GM23338 (cell line): ENCODE data around the gene PCSK1. TPM values are rescaled to one million over a fixed set of nuclear protein-coding genes. Genes with fewer than 3 reads are reported as not detected.

ENCODE experiments used
- ATAC-seq: fragments of 200-7000 bp; cut with Tn5 transposase; 3 replicates; pipeline ENCODE4 v1.9.1; 2020
- DNase-seq: peaks from one replicate; pipeline ENCODE4 v3.0.0-alpha.2; 2015; ENCODE audit warnings: low spot score
- H2AFZ ChIP-seq: fragments of 200-600 bp; sonication (generic); 2 replicates; pipeline ENCODE4 v1.8.0; 2016; ENCODE audit warnings: antibody characterized with exemption, mild to moderate bottlenecking, moderate library complexity
- H3F3A ChIP-seq: fragments of 200-600 bp; sonication (generic); replicated peaks from 2 replicates; pipeline ENCODE4 v1.8.0; 2017; ENCODE audit warnings: antibody characterized with exemption, mixed run types, low read depth
- H3K27ac ChIP-seq: fragments of 200-600 bp; sonication (generic); 2 replicates; pipeline ENCODE4 v1.6.1; 2016; ENCODE audit warnings: low read depth
- H3K27me3 ChIP-seq: fragments of 200-600 bp; sonication (generic); 2 replicates; pipeline ENCODE4 v1.8.0; 2016; ENCODE audit warnings: mild to moderate bottlenecking, mixed run types, moderate library complexity; ENCODE audit not compliant: insufficient read depth
- H3K36me3 ChIP-seq: fragments of 200-600 bp; sonication (generic); 2 replicates; pipeline ENCODE4 v1.8.0; 2016; ENCODE audit warnings: mild to moderate bottlenecking; ENCODE audit not compliant: insufficient read depth
- H3K4me1 ChIP-seq: fragments of 200-600 bp; sonication (generic); 2 replicates; pipeline ENCODE4 v1.8.0; 2016; ENCODE audit warnings: mild to moderate bottlenecking, moderate library complexity; ENCODE audit not compliant: insufficient read depth
- H3K4me2 ChIP-seq: fragments of 200-600 bp; sonication (generic); 2 replicates; pipeline ENCODE4 v1.7.1; 2017; ENCODE audit warnings: mixed run types
- H3K4me3 ChIP-seq: fragments of 200-600 bp; sonication (generic); 2 replicates; pipeline ENCODE4 v1.6.1; 2016; ENCODE audit warnings: mixed run types
- H3K79me2 ChIP-seq: fragments of 200-600 bp; sonication (generic); replicated peaks from 2 replicates; pipeline ENCODE4 v1.8.0; 2017; ENCODE audit warnings: mild to moderate bottlenecking; ENCODE audit not compliant: insufficient read depth
- H3K9me2 ChIP-seq: fragments of 200-600 bp; sonication (generic); 2 replicates; pipeline ENCODE4 v1.8.0; 2017; ENCODE audit not compliant: insufficient read depth
- H4K20me1 ChIP-seq: fragments of 200-600 bp; sonication (generic); replicated peaks from 2 replicates; pipeline ENCODE4 v1.8.0; 2017; ENCODE audit warnings: mild to moderate bottlenecking; ENCODE audit not compliant: insufficient read depth
- H3K27ac Mint-ChIP-seq: 2 replicates; pipeline ENCODE4 v1.8.0; 2020; ENCODE audit warnings: inconsistent platforms, mild to moderate bottlenecking, moderate library complexity, mixed read lengths
- H3K27me3 Mint-ChIP-seq: 3 replicates; pipeline ENCODE4 v1.8.0; 2022; ENCODE audit warnings: low read depth, mild to moderate bottlenecking, moderate library complexity, mixed read lengths, inconsistent platforms; ENCODE audit not compliant: insufficient read depth, poor library complexity
- H3K36me3 Mint-ChIP-seq: 3 replicates; pipeline ENCODE4 v1.8.0; 2021; ENCODE audit warnings: low read depth, mild to moderate bottlenecking, inconsistent platforms, moderate library complexity, mixed read lengths
- H3K4me1 Mint-ChIP-seq: 3 replicates; pipeline ENCODE4 v1.8.0; 2020; ENCODE audit warnings: mild to moderate bottlenecking, inconsistent platforms, mixed read lengths
- H3K4me3 Mint-ChIP-seq: 3 replicates; pipeline ENCODE4 v1.8.0; 2021; ENCODE audit warnings: moderate library complexity, mild to moderate bottlenecking, inconsistent platforms, mixed read lengths
- H3K9me3 Mint-ChIP-seq: 3 replicates; pipeline ENCODE4 v1.8.0; 2020; ENCODE audit warnings: moderate library complexity, mild to moderate bottlenecking, inconsistent platforms, mixed read lengths
- CREB1 ChIP-seq: fragments of 250-450 bp; sonication (Bioruptor Pico); IDR thresholded peaks from 2 replicates; pipeline ENCODE4 v1.5.0; 2020; ENCODE audit warnings: low read depth, mild to moderate bottlenecking, moderate library complexity
- EZH2 ChIP-seq: fragments of 200-600 bp; sonication (generic); IDR thresholded peaks from one replicate; pipeline ENCODE4 v1.8.0; 2017; ENCODE audit warnings: antibody characterized with exemption, mild to moderate bottlenecking, low read depth; ENCODE audit not compliant: unreplicated experiment
- EZH2phosphoT487 ChIP-seq: fragments of 200-600 bp; sonication (generic); IDR thresholded peaks from one replicate; pipeline ENCODE4 v1.8.1; 2018; ENCODE audit warnings: antibody characterized with exemption; ENCODE audit not compliant: unreplicated experiment
- JUNB ChIP-seq: IDR thresholded peaks from one replicate; pipeline ENCODE4 v1.6.1; 2016; ENCODE audit warnings: antibody characterized with exemption; ENCODE audit not compliant: unreplicated experiment
- POLR2AphosphoS5 ChIP-seq: IDR thresholded peaks from 2 replicates; pipeline ENCODE4 v1.6.1; 2016; ENCODE audit warnings: antibody characterized with exemption, low read depth
- ZNF114 ChIP-seq: fragments of 250-450 bp; sonication (Bioruptor Pico); IDR thresholded peaks from 2 replicates; pipeline ENCODE4 v1.5.0; 2020; ENCODE audit warnings: mild to moderate bottlenecking, moderate library complexity
- ZNF331 ChIP-seq: fragments of 250-450 bp; sonication (Bioruptor Pico); IDR thresholded peaks from 2 replicates; pipeline ENCODE4 v1.5.0; 2020; ENCODE audit warnings: low read depth, mild to moderate bottlenecking, moderate library complexity
- polyA plus RNA-seq: library from polyadenylated mRNA; unstranded; fragments of >200 nt; fragmentation: Nextera tagmentation; extraction: Ambion mirVana; gene quantifications from 2 replicates; pipeline ENCODE4 v1.2.1, GENCODE V29; 2016
- total RNA-seq: library from RNA; depleted of rRNA; stranded (reverse); fragments of >200 nt; shearing (Covaris generic); gene quantifications from 2 replicates; pipeline ENCODE4 v1.2.3, GENCODE V29; 2014
- TF ChIP-seq, protein P1 (sequence below): fragments of 250-450 bp; sonication (Bioruptor Pico); IDR thresholded peaks from 2 replicates; pipeline ENCODE4 v1.5.0; 2020; ENCODE audit warnings: mild to moderate bottlenecking, moderate library complexity
- TF ChIP-seq, protein P2 (sequence below), 2 experiments: fragments of 200-600 bp in 1 of 2; sonication (generic) in 1 of 2; conservative IDR thresholded peaks; 2 replicates each; pipeline versions ENCODE4 v1.5.1 to v1.6.1; 2016 to 2017; ENCODE audit warnings: antibody characterized with exemption in 2 of 2, low read depth in 2 of 2, mild to moderate bottlenecking in 2 of 2, moderate library complexity in 1 of 2
- TF ChIP-seq, protein P3 (sequence below): IDR thresholded peaks from one replicate; pipeline ENCODE4 v1.6.1; 2018; ENCODE audit warnings: antibody characterized with exemption; ENCODE audit not compliant: unreplicated experiment
- TF ChIP-seq, protein P4 (sequence below): IDR thresholded peaks from 2 replicates; pipeline ENCODE4 v1.6.1; 2016; ENCODE audit warnings: antibody characterized with exemption

Gene PCSK1
- total and polyA plus RNA-seq, 2 experiments from 2014 or later: 2.3 to 2.7 TPM

DNA sequence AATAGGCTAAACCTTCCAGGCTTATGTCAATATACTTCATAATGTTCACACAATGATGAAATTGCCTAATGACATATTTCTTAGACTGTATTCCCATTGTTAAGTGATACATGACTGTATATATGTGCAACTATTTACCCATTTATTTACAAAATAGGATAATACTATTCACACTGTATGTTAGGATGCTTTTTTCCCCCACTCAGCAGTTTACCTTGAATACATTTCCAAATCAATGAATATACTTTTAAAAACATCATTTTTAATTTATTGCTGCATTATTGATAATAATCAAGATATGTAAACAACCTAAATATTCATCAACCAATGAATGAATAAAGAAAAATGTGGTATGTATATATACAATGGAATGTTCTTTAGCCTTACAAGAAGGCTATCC lies 55.5 kb downstream of the PCSK1 start (continued):
- TF ChIP-seq, protein P1, sequence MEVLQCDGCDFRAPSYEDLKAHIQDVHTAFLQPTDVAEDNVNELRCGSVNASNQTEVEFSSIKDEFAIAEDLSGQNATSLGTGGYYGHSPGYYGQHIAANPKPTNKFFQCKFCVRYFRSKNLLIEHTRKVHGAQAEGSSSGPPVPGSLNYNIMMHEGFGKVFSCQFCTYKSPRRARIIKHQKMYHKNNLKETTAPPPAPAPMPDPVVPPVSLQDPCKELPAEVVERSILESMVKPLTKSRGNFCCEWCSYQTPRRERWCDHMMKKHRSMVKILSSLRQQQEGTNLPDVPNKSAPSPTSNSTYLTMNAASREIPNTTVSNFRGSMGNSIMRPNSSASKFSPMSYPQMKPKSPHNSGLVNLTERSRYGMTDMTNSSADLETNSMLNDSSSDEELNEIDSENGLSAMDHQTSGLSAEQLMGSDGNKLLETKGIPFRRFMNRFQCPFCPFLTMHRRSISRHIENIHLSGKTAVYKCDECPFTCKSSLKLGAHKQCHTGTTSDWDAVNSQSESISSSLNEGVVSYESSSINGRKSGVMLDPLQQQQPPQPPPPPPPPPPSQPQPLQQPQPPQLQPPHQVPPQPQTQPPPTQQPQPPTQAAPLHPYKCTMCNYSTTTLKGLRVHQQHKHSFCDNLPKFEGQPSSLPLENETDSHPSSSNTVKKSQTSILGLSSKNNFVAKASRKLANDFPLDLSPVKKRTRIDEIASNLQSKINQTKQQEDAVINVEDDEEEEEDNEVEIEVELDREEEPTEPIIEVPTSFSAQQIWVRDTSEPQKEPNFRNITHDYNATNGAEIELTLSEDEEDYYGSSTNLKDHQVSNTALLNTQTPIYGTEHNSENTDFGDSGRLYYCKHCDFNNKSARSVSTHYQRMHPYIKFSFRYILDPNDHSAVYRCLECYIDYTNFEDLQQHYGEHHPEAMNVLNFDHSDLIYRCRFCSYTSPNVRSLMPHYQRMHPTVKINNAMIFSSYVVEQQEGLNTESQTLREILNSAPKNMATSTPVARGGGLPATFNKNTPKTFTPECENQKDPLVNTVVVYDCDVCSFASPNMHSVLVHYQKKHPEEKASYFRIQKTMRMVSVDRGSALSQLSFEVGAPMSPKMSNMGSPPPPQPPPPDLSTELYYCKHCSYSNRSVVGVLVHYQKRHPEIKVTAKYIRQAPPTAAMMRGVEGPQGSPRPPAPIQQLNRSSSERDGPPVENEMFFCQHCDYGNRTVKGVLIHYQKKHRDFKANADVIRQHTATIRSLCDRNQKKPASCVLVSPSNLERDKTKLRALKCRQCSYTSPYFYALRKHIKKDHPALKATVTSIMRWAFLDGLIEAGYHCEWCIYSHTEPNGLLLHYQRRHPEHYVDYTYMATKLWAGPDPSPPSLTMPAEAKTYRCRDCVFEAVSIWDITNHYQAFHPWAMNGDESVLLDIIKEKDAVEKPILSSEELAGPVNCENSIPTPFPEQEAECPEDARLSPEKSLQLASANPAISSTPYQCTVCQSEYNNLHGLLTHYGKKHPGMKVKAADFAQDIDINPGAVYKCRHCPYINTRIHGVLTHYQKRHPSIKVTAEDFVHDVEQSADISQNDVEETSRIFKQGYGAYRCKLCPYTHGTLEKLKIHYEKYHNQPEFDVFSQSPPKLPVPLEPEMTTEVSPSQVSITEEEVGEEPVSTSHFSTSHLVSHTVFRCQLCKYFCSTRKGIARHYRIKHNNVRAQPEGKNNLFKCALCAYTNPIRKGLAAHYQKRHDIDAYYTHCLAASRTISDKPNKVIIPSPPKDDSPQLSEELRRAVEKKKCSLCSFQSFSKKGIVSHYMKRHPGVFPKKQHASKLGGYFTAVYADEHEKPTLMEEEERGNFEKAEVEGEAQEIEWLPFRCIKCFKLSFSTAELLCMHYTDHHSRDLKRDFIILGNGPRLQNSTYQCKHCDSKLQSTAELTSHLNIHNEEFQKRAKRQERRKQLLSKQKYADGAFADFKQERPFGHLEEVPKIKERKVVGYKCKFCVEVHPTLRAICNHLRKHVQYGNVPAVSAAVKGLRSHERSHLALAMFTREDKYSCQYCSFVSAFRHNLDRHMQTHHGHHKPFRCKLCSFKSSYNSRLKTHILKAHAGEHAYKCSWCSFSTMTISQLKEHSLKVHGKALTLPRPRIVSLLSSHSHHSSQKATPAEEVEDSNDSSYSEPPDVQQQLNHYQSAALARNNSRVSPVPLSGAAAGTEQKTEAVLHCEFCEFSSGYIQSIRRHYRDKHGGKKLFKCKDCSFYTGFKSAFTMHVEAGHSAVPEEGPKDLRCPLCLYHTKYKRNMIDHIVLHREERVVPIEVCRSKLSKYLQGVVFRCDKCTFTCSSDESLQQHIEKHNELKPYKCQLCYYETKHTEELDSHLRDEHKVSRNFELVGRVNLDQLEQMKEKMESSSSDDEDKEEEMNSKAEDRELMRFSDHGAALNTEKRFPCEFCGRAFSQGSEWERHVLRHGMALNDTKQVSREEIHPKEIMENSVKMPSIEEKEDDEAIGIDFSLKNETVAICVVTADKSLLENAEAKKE: no peak
- no peak for TF ChIP-seq EZH2phosphoT487

DNA sequence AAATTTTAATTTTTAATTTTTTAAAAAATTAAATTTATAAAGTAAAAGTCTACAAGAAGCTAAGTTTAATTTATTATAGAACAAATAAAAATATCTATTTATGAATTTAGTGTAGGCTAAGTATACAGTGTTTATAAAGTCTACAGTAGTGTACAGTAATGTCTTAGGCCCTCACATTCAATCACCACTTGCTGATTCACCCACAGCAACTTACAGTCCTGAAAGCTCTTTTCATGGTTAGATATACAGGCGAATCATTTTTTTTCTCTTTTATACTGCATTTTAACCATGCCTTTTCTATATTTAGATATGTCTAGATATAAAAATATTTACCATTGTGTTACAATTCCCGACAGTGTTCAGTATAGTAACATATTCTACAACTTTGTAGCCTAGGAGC lies 55.9 kb downstream of the PCSK1 start:
- H3K4me2 ChIP-seq: no peak overlapping the region
- TF ChIP-seq JUNB (no peak), CREB1 (CRISPR knock-in tag) (no peak), EZH2 (no peak), ZNF114 (CRISPR knock-in tag) (no peak), ZNF331 (CRISPR knock-in tag) (no peak), POLR2AphosphoS5 (no peak)
- TF ChIP-seq, protein P2, sequence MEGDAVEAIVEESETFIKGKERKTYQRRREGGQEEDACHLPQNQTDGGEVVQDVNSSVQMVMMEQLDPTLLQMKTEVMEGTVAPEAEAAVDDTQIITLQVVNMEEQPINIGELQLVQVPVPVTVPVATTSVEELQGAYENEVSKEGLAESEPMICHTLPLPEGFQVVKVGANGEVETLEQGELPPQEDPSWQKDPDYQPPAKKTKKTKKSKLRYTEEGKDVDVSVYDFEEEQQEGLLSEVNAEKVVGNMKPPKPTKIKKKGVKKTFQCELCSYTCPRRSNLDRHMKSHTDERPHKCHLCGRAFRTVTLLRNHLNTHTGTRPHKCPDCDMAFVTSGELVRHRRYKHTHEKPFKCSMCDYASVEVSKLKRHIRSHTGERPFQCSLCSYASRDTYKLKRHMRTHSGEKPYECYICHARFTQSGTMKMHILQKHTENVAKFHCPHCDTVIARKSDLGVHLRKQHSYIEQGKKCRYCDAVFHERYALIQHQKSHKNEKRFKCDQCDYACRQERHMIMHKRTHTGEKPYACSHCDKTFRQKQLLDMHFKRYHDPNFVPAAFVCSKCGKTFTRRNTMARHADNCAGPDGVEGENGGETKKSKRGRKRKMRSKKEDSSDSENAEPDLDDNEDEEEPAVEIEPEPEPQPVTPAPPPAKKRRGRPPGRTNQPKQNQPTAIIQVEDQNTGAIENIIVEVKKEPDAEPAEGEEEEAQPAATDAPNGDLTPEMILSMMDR (conservative IDR thresholded peaks at IDR 0.05; ENCODE audit: low read depth in 2 of 2): no peak
- TF ChIP-seq, protein P3, sequence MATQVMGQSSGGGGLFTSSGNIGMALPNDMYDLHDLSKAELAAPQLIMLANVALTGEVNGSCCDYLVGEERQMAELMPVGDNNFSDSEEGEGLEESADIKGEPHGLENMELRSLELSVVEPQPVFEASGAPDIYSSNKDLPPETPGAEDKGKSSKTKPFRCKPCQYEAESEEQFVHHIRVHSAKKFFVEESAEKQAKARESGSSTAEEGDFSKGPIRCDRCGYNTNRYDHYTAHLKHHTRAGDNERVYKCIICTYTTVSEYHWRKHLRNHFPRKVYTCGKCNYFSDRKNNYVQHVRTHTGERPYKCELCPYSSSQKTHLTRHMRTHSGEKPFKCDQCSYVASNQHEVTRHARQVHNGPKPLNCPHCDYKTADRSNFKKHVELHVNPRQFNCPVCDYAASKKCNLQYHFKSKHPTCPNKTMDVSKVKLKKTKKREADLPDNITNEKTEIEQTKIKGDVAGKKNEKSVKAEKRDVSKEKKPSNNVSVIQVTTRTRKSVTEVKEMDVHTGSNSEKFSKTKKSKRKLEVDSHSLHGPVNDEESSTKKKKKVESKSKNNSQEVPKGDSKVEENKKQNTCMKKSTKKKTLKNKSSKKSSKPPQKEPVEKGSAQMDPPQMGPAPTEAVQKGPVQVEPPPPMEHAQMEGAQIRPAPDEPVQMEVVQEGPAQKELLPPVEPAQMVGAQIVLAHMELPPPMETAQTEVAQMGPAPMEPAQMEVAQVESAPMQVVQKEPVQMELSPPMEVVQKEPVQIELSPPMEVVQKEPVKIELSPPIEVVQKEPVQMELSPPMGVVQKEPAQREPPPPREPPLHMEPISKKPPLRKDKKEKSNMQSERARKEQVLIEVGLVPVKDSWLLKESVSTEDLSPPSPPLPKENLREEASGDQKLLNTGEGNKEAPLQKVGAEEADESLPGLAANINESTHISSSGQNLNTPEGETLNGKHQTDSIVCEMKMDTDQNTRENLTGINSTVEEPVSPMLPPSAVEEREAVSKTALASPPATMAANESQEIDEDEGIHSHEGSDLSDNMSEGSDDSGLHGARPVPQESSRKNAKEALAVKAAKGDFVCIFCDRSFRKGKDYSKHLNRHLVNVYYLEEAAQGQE: no peak
- TF ChIP-seq, protein P4, sequence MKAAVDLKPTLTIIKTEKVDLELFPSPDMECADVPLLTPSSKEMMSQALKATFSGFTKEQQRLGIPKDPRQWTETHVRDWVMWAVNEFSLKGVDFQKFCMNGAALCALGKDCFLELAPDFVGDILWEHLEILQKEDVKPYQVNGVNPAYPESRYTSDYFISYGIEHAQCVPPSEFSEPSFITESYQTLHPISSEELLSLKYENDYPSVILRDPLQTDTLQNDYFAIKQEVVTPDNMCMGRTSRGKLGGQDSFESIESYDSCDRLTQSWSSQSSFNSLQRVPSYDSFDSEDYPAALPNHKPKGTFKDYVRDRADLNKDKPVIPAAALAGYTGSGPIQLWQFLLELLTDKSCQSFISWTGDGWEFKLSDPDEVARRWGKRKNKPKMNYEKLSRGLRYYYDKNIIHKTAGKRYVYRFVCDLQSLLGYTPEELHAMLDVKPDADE: no peak

More for the DNA sequence above, 55.9 kb downstream of the PCSK1 start:
- Mint-ChIP-seq H3K4me3 (no peak overlapping the region), H3K27ac (no peak overlapping the region), H3K27me3 (peaks cover 1% of the 10 kb centered on the region), H3K9me3 (no peaks in the 10 kb centered on the region), H3K36me3 (no peaks in the 10 kb centered on the region), H3K4me1 (no peaks in the 10 kb centered on the region)
- no peaks in the 10 kb centered on the region for H3K79me2 ChIP-seq
- H3K4me3 ChIP-seq: no peak overlapping the region
- H3K27me3 ChIP-seq: no peaks in the 10 kb centered on the region
- no peaks in the 10 kb centered on the region for H4K20me1 ChIP-seq
- no peaks in the 10 kb centered on the region for H3K9me2 ChIP-seq
- no peaks in the 10 kb centered on the region for H3K4me1 ChIP-seq
- H3F3A ChIP-seq: no peaks in the 10 kb centered on the region
- H2AFZ ChIP-seq: no peak overlapping the region
- ATAC-seq: no peak
- DNase-seq: no peak
- no peaks in the 10 kb centered on the region for H3K36me3 ChIP-seq
- no peak overlapping the region for H3K27ac ChIP-seq
